ENCODE measurements around the gene C1orf74. TPM values are rescaled to one million over a fixed set of nuclear protein-coding genes. Genes with fewer than 3 reads are reported as not detected.
A peak's percentile ranks its signal among the peaks of the same experiment; 100 is the strongest.
"Not testable (repeated sequence)": the region's sequence is repeated elsewhere in the genome, so short reads cannot be mapped to it uniquely, and the experiment has no call there.

C1orf74 gene
- polyA plus RNA-seq, 6 donors from 2014 or later = 0.45 to 1.9 (median 0.66) TPM

GRCh38 chr1:209800984-209801834, 16.9 kb upstream of the C1orf74 start:
- peak overlapping the region in 1 of 8 donors; percentile 38 for H3K4me3 Mint-ChIP-seq
- H3K27me3 Mint-ChIP-seq = peaks cover 30 to 43% (median 32%) of the 10 kb centered on the region in 3 donors
- no peak overlapping the region for H3K27ac Mint-ChIP-seq
- DNase-seq (no peak), ATAC-seq (ENCODE audit: low read depth in 2 of 2) (no peak)
- H3K9me3 Mint-ChIP-seq = no peaks in the 10 kb centered on the region
- H3K36me3 Mint-ChIP-seq = peaks cover 0 to 6% of the 10 kb centered on the region in 2 donors
- H3K4me1 Mint-ChIP-seq = peaks cover 11 to 22% (median 13%) of the 10 kb centered on the region in 3 donors

DNA sequence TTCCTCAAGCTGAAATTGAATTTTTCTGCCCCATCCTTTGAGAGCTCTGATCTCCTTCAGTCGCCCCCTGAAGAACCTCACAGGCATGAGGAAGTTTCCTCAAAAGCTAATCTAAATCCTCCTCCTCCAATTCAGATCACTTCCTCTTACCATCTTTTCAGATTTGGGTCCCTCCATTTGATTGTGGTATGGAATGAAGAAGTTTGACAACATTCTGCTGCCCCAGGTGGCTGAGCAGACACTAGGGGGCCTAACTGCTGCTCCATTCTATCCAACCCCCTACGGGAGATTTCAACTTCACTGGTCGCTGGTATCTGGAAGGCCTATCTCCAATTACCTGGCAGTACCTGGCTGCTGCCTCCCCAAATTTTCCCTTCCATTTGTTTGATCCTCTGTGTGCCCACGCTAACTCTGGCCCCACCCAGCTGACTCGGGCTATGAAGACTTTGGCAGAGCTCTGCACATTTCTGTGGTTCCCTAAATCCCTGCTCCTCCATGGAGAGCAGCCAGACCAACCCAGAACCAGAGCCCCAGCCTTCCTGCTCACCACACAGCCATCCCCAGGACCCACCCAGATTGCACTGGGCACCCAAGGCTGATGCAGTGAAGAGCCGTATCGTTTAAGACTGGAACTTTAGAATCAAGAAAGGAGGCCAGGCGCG, 13.8 kb upstream of the C1orf74 start:
- H3K27ac Mint-ChIP-seq = peak overlapping the region in 1 of 6 donors; percentile 17
- H3K4me3 Mint-ChIP-seq = no peak overlapping the region
- peaks cover 0 to 3% (median 0%) of the 10 kb centered on the region in 7 donors for H3K9me3 Mint-ChIP-seq
- peaks cover 0 to 6% of the 10 kb centered on the region in 2 donors for H3K36me3 Mint-ChIP-seq
- ATAC-seq (ENCODE audit: low read depth in 2 of 2) (peak; percentile 33 to 38), DNase-seq (no peak)
- H3K27me3 Mint-ChIP-seq = peaks cover 29 to 49% (median 44%) of the 10 kb centered on the region in 3 donors
- peaks cover 0 to 6% (median 5%) of the 10 kb centered on the region in 3 donors for H3K4me1 Mint-ChIP-seq

GRCh38 chr1:209793711-209794110, 9.4 kb upstream of the C1orf74 start:
- Mint-ChIP-seq H3K36me3 (peaks cover 15 to 16% of the 10 kb centered on the region in 2 donors), H3K27me3 (peaks cover 41 to 72% (median 67%) of the 10 kb centered on the region in 3 donors)
- not testable (repeated sequence) for H3K9me3 Mint-ChIP-seq; H3K27ac Mint-ChIP-seq; H3K4me1 Mint-ChIP-seq; ATAC-seq (ENCODE audit: low read depth in 2 of 2); DNase-seq; H3K4me3 Mint-ChIP-seq

- no peak for ATAC-seq (ENCODE audit: low read depth in 2 of 2)
These were observed 7.6 kb upstream of the C1orf74 start for GRCh38 chr1:209791920-209792319.

DNA sequence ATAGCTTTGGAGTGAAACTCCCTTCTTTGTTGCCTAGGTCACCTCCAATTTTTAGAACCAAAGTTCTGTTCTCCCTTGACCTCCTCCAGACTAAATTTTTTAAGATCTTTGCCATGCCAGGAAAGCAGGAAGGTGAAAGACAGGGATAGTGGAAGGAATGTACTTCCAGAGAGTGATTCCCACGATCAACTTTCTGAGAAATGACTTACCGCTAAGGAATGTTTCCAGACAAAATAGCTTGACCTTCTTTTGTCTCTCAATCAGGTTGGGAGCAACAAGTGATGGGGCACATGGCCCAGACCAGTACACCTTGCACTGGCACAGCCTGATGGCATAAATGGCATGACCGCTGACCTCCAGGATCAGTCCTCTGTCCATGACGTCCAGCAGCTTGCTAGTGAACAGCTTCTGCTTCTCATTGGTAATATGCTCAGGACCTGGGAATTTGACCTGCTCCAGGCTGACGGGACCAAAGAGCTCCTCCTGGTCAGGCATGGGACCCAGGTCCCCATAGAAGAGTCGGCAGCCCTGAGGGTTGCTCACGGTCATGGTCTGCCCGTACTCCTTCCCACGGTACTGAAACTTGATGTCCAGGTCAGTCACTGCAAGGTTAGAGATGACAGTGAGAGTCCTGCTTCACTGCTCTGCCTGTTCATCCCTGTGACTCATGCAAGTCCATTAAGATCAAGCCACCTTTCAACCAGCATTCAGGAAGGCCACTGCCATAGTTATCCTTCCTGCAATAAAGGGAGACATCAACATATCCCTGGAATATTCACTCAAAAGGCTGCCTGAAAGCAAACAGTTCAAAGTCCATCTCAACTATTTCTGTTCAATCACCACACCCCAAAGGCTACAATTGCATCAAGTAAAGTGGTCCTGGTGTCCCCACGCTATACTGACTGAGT, 6.2 kb upstream of the C1orf74 start:
- ATAC-seq (ENCODE audit: low read depth in 2 of 2) (no peak), DNase-seq (no peak)
- H3K27ac Mint-ChIP-seq = no peak overlapping the region
- peaks cover 0 to 3% (median 0%) of the 10 kb centered on the region in 7 donors for H3K9me3 Mint-ChIP-seq
- H3K27me3 Mint-ChIP-seq = peaks cover 33 to 75% (median 74%) of the 10 kb centered on the region in 3 donors
- peaks cover 9 to 25% of the 10 kb centered on the region in 2 donors for H3K36me3 Mint-ChIP-seq
- H3K4me1 Mint-ChIP-seq = no peaks in the 10 kb centered on the region
- H3K4me3 Mint-ChIP-seq = peak overlapping the region in 1 of 8 donors; percentile 3

More at GRCh38 chr1:209791920-209792319, 7.6 kb upstream of the C1orf74 start:
- Mint-ChIP-seq H3K4me3 (no peak overlapping the region), H3K27ac (peak overlapping the region in 1 of 6 donors; percentile 26), H3K4me1 (no peaks in the 10 kb centered on the region), H3K27me3 (peaks cover 37 to 88% (median 78%) of the 10 kb centered on the region in 3 donors), H3K36me3 (peaks cover 9 to 25% of the 10 kb centered on the region in 2 donors), H3K9me3 (peaks cover 0 to 3% (median 0%) of the 10 kb centered on the region in 7 donors)
- no peak for DNase-seq

GRCh38 chr1:209789245-209789644, 4.9 kb upstream of the C1orf74 start:
- DNase-seq = no peak
- peaks cover 29 to 65% (median 62%) of the 10 kb centered on the region in 3 donors for H3K27me3 Mint-ChIP-seq
- peaks cover 9 to 25% of the 10 kb centered on the region in 2 donors for H3K36me3 Mint-ChIP-seq
- H3K9me3 Mint-ChIP-seq = peaks cover 0 to 6% (median 0%) of the 10 kb centered on the region in 7 donors
- H3K4me1 Mint-ChIP-seq = peaks cover 4 to 10% (median 10%) of the 10 kb centered on the region in 3 donors
- no peak overlapping the region for H3K4me3 Mint-ChIP-seq
- no peak overlapping the region for H3K27ac Mint-ChIP-seq
- ATAC-seq (ENCODE audit: low read depth in 2 of 2) = no peak

GRCh38 chr1:209787551-209787950, 3.2 kb upstream of the C1orf74 start:
- peaks cover 0 to 7% (median 0%) of the 10 kb centered on the region in 7 donors for H3K9me3 Mint-ChIP-seq
- H3K36me3 Mint-ChIP-seq = peaks cover 10 to 27% of the 10 kb centered on the region in 2 donors
- no peak for DNase-seq
- H3K27me3 Mint-ChIP-seq = peaks cover 17 to 50% (median 46%) of the 10 kb centered on the region in 3 donors
- H3K4me1 Mint-ChIP-seq = peaks cover 10 to 26% (median 24%) of the 10 kb centered on the region in 3 donors
- H3K27ac Mint-ChIP-seq = no peak overlapping the region
- H3K4me3 Mint-ChIP-seq = no peak overlapping the region
- no peak for ATAC-seq (ENCODE audit: low read depth in 2 of 2)

GRCh38 chr1:209786146-209786545, 1.8 kb upstream of the C1orf74 start:
- ATAC-seq (ENCODE audit: low read depth in 2 of 2) (no peak), DNase-seq (no peak)
- peaks cover 16 to 41% (median 33%) of the 10 kb centered on the region in 3 donors for H3K27me3 Mint-ChIP-seq
- peak overlapping the region in 2 of 8 donors; percentile 29 to 32 for H3K4me3 Mint-ChIP-seq
- peaks cover 10 to 29% (median 28%) of the 10 kb centered on the region in 3 donors for H3K4me1 Mint-ChIP-seq
- peaks cover 8 to 22% of the 10 kb centered on the region in 2 donors for H3K36me3 Mint-ChIP-seq
- H3K9me3 Mint-ChIP-seq = peaks cover 0 to 7% (median 0%) of the 10 kb centered on the region in 7 donors
- H3K27ac Mint-ChIP-seq = peak overlapping the region in 2 of 6 donors; percentile 58 to 79

DNA sequence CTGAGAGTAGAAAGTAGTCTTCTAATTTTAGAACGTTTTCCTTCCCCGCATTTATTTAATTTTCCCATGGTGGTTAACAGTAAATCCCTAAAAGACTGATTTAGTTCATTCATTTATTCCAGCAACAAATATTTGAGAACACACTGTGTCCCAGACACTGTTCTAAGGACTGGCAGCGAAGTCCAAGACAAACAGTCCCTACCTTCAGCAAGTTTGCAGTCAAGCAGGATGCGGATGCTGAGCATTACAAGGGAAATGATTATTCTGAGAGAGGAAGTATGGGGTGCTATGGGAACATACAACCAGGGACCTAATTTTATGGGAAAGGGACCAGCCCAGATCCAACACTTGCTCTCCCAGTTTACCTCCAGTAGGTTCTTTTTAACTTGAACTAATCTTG, 1.2 kb upstream of the C1orf74 start:
- Mint-ChIP-seq H3K9me3 (peaks cover 0 to 7% (median 0%) of the 10 kb centered on the region in 7 donors), H3K36me3 (peaks cover 5 to 17% of the 10 kb centered on the region in 2 donors), H3K4me3 (peak overlapping the region in 1 of 8 donors; percentile 98), H3K27ac (peak overlapping the region in 3 of 6 donors; percentile 58 to 97 (median 79)), H3K4me1 (peaks cover 10 to 29% (median 28%) of the 10 kb centered on the region in 3 donors), H3K27me3 (peaks cover 11 to 35% (median 27%) of the 10 kb centered on the region in 3 donors)
- ATAC-seq (ENCODE audit: low read depth in 2 of 2) (no peak), DNase-seq (no peak)

DNA sequence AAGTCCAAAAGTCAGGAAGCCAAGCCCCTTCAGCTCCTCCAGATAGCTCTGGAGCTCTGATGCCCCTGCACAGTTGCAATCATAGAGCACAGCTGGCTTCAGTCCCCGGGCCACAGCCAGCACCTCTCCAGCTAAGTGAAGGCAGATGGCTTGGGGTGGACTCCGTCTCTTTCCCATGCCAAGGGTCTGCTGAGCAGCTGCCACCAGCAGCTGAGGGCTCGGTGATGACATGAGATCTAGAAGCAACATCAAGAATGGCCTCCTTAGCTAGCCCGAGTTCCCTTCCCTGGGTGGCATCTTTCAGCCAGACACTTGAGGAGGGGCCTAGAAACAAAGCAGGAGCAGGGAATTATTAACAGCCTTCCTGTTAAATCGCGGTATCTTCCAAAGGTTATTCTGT, 973 bp downstream of the C1orf74 start:
- peaks cover 0 to 17% (median 15%) of the 10 kb centered on the region in 3 donors for H3K27me3 Mint-ChIP-seq
- DNase-seq (no peak), ATAC-seq (ENCODE audit: low read depth in 2 of 2) (no peak)
- peak overlapping the region in 7 of 8 donors; percentile 88 to 98 (median 97) for H3K4me3 Mint-ChIP-seq
- H3K27ac Mint-ChIP-seq = peak overlapping the region in 3 of 6 donors; percentile 5 to 99 (median 97)
- H3K36me3 Mint-ChIP-seq = peaks cover 12 to 24% of the 10 kb centered on the region in 2 donors
- H3K9me3 Mint-ChIP-seq = peaks cover 0 to 7% (median 0%) of the 10 kb centered on the region in 7 donors
- H3K4me1 Mint-ChIP-seq = peaks cover 10 to 35% (median 29%) of the 10 kb centered on the region in 3 donors

- H3K27ac Mint-ChIP-seq = peak overlapping the region in 4 of 6 donors; percentile 56 to 89 (median 71)
- DNase-seq (no peak), ATAC-seq (ENCODE audit: low read depth in 2 of 2) (no peak)
- no peak overlapping the region for H3K4me3 Mint-ChIP-seq
- peaks cover 10 to 40% (median 36%) of the 10 kb centered on the region in 3 donors for H3K4me1 Mint-ChIP-seq
- H3K9me3 Mint-ChIP-seq = peaks cover 0 to 3% (median 0%) of the 10 kb centered on the region in 7 donors
- peaks cover 21% of the 10 kb centered on the region in 2 donors for H3K36me3 Mint-ChIP-seq
- H3K27me3 Mint-ChIP-seq = no peaks in the 10 kb centered on the region
These were observed 4.1 kb downstream of the C1orf74 start for GRCh38 chr1:209780268-209780667.

GRCh38 chr1:209778102-209778501, 6.3 kb downstream of the C1orf74 start:
- no peak overlapping the region for H3K4me3 Mint-ChIP-seq
- peak overlapping the region in 2 of 6 donors; percentile 15 to 36 for H3K27ac Mint-ChIP-seq
- H3K9me3 Mint-ChIP-seq = no peaks in the 10 kb centered on the region
- peaks cover 0 to 19% (median 15%) of the 10 kb centered on the region in 3 donors for H3K4me1 Mint-ChIP-seq
- H3K27me3 Mint-ChIP-seq = no peaks in the 10 kb centered on the region
- DNase-seq = no peak
- no peak for ATAC-seq (ENCODE audit: low read depth in 2 of 2)
- H3K36me3 Mint-ChIP-seq = peaks cover 32 to 36% of the 10 kb centered on the region in 2 donors

All from naive B cell (primary cell).